Globus pallidus (tissue), 1 donor: ENCODE results near the gene HCFC1R1.
"Not testable (repeated sequence)": the region's sequence is repeated elsewhere in the genome, so short reads cannot be mapped to it uniquely, and the experiment has no call there.

ENCODE experiments used
- DNase-seq: peaks from one replicate; pipeline ENCODE4 v3.0.0-alpha.2; 2015; ENCODE audit warnings: low spot score

The HCFC1R1 gene

DNA sequence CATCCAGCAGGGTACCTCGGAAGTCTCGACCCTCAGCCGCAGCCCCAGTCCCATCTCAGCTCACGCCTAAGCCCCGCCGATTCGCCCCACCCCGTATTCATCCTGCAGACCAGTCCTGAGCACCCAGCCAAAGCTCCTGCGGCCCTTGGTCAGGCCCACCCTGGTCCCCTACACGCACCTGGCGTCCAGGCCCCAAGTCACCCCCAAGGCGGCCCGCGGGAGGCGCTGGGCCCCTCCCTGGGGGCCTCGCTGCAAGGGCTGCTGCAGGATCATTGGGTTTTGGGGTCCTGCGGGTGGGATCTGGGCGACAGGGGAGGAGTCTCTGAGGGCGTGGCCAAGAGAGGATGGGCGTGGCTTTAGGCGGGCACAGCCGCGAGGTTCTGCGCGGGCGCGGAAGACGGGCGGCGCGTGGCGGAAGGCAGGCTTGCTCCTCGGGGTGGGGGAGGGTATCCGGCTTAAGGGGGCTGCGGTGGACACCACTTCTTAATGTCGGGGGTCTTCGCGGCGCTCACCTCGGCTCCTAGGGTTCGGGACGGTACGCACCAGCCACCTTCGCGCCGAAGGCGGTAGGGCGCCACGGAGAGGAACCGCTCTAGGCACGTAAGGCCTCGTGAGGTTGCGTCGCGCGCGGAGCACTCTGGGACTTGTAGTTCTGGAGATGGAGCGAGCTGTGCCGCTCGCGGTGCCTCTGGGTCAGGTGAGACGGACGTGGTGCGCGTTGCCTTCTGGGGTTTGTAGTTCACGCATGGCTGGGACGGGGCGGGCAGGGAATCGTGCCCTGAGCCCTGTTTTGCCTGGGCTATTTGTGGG lies at the start of gene HCFC1R1, which contains the start of gene THOC6:
Gene HCFC1R1 (minus strand): TSS at position 274 of the 810 bp plus-strand sequence. CDS start 1 bp downstream, at position 273.
Gene THOC6 (plus strand): TSS at position 367 of the 810 bp plus-strand sequence. CDS start 292 bp downstream, at position 659.
- DNase-seq, result peak; percentile 96

DNA sequence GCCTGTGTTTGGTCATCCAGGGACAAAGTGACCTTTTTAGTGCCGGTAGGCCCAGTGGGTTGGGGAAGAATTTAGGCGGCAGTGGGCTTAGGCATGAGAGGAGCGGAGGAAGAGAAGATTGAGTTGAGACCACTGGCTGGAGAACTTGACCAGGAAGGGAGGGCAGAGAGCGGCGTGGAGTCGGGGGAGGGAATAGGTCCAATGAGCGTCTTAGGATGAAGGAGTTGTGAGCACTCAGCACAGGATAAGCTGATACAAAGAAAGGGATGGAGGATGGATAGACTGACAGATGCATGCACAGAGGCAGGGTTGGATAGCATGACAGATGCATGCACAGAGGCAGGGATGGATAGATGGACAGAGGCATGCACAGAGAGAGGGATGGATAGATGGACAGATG lies 49.7 kb upstream of the HCFC1R1 start:
- no peak for DNase-seq

GRCh38 chr16:3072576-3073263 lies 49.0 kb upstream of the HCFC1R1 start:
- not testable (repeated sequence) for DNase-seq

GRCh38 chr16:3072148-3072547 lies 48.4 kb upstream of the HCFC1R1 start:
- DNase-seq, result not testable (repeated sequence)

DNA sequence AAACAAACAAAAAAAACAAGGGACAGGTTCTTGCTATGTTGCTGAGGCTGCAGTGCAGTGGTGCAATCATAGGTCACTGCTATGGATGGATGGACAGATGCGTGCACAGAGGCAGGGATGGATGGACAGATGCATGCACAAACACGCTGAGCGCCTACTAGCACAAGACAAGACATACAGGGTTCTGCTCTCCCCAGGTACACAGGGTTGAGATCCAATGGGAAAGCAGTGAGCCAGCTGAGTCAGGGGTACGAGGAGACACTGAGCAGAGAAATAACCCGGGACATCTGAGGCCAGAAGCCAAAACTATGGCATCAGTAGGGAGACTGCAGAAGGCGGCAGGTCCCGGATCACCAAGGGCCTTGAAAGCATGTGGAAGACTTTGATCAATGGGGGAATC lies 47.9 kb upstream of the HCFC1R1 start:
- no peak for DNase-seq

DNA sequence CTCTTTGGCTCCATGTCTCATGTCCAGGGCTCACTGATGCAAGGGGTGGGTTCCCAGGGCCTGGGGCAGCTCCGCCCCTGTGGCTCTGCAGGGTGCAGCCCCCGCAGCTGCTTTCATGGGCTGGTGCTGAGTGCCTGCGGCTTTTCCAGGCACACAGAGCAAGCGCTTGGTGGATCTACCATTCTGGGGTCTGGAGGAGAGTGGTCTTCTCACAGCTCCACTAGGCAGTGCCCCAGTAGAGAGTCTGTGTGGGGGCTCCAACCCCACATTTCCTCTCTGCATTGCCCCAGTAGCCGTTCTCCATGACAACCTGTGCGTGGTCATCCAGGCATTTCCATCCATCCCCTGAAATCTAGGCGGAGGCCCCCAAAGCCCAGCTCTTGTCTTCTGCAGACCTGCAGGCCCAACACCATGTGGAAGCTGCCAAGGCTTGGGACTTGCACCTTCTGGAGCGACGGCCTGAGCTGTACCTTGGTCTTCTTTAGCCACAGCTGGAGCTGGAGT lies 46.9 kb upstream of the HCFC1R1 start:
- no peak for DNase-seq

DNA sequence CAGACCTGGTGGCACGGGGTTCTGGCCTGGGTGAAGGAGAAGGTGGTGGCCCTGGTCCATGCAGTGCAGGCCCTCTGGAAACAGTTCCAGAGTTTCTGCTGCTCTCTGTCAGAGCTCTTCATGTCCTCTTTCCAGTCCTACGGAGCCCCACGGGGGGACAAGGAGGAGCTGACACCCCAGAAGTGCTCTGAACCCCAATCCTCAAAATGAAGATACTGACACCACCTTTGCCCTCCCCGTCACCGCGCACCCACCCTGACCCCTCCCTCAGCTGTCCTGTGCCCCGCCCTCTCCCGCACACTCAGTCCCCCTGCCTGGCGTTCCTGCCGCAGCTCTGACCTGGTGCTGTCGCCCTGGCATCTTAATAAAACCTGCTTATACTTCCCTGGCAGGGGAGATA lies 45.4 kb upstream of the HCFC1R1 start:
- DNase-seq, result not testable (repeated sequence)

GRCh38 chr16:3068487-3068886 lies 44.7 kb upstream of the HCFC1R1 start:
- DNase-seq, result no peak

DNA sequence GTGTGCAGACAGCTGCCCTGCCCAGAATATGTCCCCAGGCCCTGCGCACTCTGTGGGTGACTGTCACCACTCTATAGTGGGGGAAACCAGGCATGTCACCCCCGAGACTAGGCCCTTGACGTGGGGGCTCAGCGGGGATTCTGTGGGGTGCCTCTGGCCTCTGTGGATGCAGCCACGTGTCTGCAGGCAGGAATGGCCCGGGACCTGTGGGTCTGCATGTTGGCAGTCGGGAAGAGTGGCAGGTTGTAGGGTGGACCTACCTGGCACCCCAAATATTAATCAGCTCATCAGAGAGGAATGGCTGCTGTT lies 42.7 kb upstream of the HCFC1R1 start:
- no peak for DNase-seq

DNA sequence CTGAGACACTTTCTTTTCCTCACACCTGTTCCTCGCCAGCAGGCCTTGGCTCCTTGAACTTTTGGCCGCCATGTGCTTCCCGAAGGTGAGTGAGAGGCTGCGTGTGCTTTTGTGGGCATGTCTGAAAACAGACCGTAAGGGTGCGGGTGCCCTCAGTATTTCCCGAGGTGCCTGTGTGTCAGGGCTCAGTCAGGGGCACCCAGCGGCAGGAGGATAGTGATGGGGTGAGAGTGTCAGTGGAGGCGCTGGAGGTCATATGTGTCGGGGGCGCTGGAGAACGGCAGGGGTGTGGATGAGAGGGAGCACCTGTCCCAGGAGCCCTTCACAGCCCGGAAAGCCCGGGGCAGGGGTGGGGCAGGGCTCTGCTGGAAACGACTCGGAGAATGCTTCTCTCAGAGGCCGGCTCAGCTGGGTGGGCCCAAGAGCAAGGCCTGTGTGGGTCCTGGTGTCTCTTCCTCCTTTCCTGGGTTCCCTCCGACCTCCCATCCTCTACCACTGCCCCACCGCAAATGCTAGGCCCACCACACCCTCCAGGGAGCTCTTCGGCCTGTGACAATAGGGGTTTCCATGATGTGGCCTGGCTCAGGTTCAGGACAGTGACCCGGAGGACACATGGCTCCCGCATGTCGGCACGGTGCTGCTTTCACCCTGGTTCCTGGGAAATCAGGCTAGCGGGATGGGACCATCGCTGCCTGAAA lies 42.1 kb upstream of the HCFC1R1 start:
- DNase-seq, result no peak

DNA sequence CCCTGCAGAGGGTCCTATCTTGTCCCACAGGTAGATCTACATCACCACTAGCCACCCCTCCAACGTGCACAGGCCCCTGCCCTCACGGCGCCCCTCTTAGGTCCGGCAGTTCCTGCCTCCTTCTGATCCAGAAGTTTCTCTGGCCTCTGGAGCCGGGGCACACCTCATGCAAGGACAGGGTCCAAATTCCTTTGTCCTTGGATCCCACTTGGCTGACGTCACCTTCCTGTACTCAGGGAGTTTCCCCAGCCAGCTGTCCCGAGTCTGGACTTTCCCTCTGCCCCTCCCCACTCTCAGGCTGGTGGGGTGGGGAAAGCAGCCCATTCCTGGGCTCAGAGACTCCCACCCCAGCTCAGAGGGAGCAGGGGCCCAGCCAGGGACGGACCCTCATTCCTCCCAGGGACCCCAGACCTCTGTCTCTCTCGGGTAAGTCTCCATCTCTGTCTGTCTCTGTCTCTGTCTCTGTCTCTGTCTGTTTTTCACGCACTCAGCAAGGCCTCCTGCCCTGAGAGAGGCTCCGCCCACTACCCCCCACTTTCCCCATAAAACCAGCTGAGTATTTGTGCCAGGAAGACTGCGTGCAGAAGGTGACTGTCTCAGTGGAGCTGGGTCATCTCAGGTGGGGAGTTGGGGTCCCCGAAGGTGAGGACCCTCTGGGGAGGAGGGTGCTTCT lies 41.5 kb upstream of the HCFC1R1 start, which contains the start of gene IL32:
Gene IL32 (plus strand): TSS at position 572 of the 673 bp plus-strand sequence. CDS start 172 bp downstream, outside the sequence.
- no peak for DNase-seq

- DNase-seq, result no peak
Measured at GRCh38 chr16:3063625-3064386, 40.1 kb upstream of the HCFC1R1 start.

GRCh38 chr16:3062553-3062952 lies 38.8 kb upstream of the HCFC1R1 start:
- DNase-seq, result no peak

- DNase-seq, result no peak
Measured at GRCh38 chr16:3060339-3061127, 36.8 kb upstream of the HCFC1R1 start.

- no peak for DNase-seq
Measured at GRCh38 chr16:3059723-3060242, 36.0 kb upstream of the HCFC1R1 start.

DNA sequence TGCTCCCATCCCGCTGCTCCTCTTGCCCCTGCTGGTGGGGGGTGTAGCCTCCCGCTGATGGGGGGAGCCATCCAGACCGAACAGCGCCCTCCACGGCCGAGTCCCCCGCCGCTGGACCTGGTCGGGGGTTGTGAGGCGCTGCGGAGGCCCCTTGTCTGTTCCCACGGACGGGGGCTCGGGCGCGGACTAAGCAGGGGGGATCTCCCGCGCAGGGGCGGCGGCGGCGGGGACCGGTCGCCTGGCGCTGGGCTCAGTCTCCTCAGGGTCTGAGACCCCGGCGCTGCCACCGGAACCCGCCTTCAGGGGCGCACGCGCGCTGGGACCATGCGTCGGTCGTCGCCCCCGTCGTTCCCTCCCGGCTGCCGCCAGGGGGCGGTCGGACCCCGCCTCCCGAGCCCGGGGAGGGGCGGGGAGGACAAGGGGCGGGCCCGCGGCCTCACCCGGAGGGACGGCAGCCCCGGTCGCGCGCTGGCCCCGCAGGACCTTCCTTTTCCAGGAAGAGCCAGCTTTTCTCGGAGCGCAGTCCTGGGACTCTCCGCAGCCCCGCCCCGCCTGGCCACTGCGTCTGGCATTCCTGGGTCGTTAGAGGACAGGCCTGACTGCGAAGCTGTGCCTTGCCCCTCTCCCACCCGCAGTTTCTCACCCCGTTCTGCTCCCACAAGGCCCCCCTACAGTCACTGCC lies 35.4 kb upstream of the HCFC1R1 start:
- peak; percentile 71 for DNase-seq

GRCh38 chr16:3058139-3059030 lies 34.6 kb upstream of the HCFC1R1 start:
- DNase-seq, result peak; percentile 22
